Psoas muscle (tissue), 8 donors: ENCODE results near the gene TMEM205. TPM values are rescaled to one million over a fixed set of nuclear protein-coding genes. Genes with fewer than 3 reads are reported as not detected.

Source experiments
- ATAC-seq, 4 donors: fragments of 200-7000 bp; cut with Tn5 transposase; one replicate each; pipeline ENCODE4 v1.9.1; 2020; ENCODE audit warnings: moderate library complexity in 3 of 4, mild to moderate bottlenecking in 2 of 4
- DNase-seq, 2 donors: peaks; one replicate each; pipeline ENCODE4 v3.0.0-alpha.2; 2020
- H3K27ac ChIP-seq: fragments of 200-600 bp; one replicate; pipeline ENCODE4 v1.8.0; 2022
- H3K27me3 ChIP-seq, 3 donors: fragments of 200-600 bp in 1 of 3; one replicate each; pipeline versions ENCODE4 v1.6.1 to v1.8.0; 2013 to 2022; ENCODE audit warnings: low read length in 2 of 3, mild to moderate bottlenecking in 2 of 3, moderate library complexity in 1 of 3; ENCODE audit not compliant: insufficient read depth in 3 of 3
- H3K36me3 ChIP-seq, 2 donors: fragments of 200-600 bp in 1 of 2; one replicate each; pipeline versions ENCODE4 v1.6.1 to v1.8.0; 2013 to 2022; ENCODE audit warnings: low read depth in 1 of 2, mild to moderate bottlenecking in 1 of 2, moderate library complexity in 1 of 2; ENCODE audit not compliant: insufficient read depth in 1 of 2
- H3K4me1 ChIP-seq: fragments of 200-600 bp; one replicate; pipeline ENCODE4 v1.8.0; 2022
- H3K4me3 ChIP-seq: fragments of 200-600 bp; one replicate; pipeline ENCODE4 v1.8.0; 2022; ENCODE audit warnings: mild to moderate bottlenecking
- H3K9me3 ChIP-seq: fragments of 200-600 bp; one replicate; pipeline ENCODE4 v1.8.0; 2022
- WGBS, 3 donors: extraction: QIAGEN DNeasy Blood & Tissue Kit; methylation state at CpG; one replicate each; pipeline versions ENCODE4 v1.1.6 to v1.1.7; 2013; 5-methylcytosine and 5-hydroxymethylcytosine counted together
- intact Hi-C, 2 donors: fragments of 100-400 bp; cut with DNase I; formaldehyde crosslinking; loops; one replicate each; pipeline versions ENCODE4 v1.11.0 to v1.14.2; 2022
- polyA plus RNA-seq, 3 donors: library from polyadenylated mRNA; stranded (reverse); fragments of 200-250 nt; gene quantifications; one replicate each; pipeline ENCODE4 v1.2.3, GENCODE V29; 2013
- total RNA-seq, 4 donors: library from RNA; stranded (reverse); fragmentation: NEBNext Ultra II Directional in 2 of 4; extraction: Animal tissue kit (Norgen Biotek cat#: 25700) in 2 of 4; gene quantifications; one replicate each; pipeline versions ENCODE4 v1.2.1 to v1.2.4, GENCODE V29; 2021 to 2023
- TF ChIP-seq, protein P1 (sequence below): fragments of 200-600 bp; IDR thresholded peaks from one replicate; pipeline ENCODE4 v1.8.0; 2022; ENCODE audit warnings: antibody characterized with exemption
- donor health status: healthy with polysubstance abuse.
- donor health status: DM: no; HTN: no; CAD: no; lungs with moderate emphysema.
- donor health status: Bipolar disorder and iron deficiency.
- donor health status: healthy.
- donor health status: DM: yes; HTN: yes; CAD: no.
- donor health status: DM: no; HTN: no; CAD: no.
- donor health status: DM: no; HTN: no; CAD: no.
- donor health status: DM: yes; HTN: yes; CAD: no.

Gene TMEM205
- total and polyA plus RNA-seq, 7 donors: 63.0 to 95.1 (median 70.8) TPM

DNA sequence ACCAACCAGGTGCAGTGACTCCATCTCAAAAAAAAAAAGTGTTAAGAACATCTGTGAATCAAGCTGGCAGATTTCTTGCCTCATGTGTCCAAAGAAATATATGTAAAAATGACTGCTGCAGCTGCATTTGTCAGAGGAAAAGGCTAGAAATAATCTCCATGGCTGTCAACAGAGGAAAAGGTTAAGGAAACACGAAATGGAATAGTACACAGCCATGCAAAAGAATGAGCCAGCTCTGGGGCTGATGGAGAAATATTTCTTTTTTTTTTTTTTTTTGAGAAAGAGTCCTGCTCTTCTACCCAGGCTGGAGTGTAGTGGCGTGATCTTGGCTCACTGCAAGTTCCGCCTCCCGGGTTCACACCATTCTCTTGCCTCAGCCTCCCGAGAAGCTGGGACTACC is 13.2 kb downstream of the TMEM205 start:
- no peaks in the 10 kb centered on the region for H3K9me3 ChIP-seq
- no peaks in the 10 kb centered on the region for H3K27me3 ChIP-seq
- ATAC-seq: no peak
- intact Hi-C loops: no loop called here
- 93 to 94% (median 94%) methylated on average over 5 of the region's 5 CpGs for WGBS, 3 donors
- H3K4me3 ChIP-seq: no peak overlapping the region
- DNase-seq: no peak
- H3K27ac ChIP-seq: no peak overlapping the region
- H3K4me1 ChIP-seq: no peaks in the 10 kb centered on the region
- H3K36me3 ChIP-seq: peaks cover 4 to 84% of the 10 kb centered on the region in 2 donors
- TF ChIP-seq, protein P1, sequence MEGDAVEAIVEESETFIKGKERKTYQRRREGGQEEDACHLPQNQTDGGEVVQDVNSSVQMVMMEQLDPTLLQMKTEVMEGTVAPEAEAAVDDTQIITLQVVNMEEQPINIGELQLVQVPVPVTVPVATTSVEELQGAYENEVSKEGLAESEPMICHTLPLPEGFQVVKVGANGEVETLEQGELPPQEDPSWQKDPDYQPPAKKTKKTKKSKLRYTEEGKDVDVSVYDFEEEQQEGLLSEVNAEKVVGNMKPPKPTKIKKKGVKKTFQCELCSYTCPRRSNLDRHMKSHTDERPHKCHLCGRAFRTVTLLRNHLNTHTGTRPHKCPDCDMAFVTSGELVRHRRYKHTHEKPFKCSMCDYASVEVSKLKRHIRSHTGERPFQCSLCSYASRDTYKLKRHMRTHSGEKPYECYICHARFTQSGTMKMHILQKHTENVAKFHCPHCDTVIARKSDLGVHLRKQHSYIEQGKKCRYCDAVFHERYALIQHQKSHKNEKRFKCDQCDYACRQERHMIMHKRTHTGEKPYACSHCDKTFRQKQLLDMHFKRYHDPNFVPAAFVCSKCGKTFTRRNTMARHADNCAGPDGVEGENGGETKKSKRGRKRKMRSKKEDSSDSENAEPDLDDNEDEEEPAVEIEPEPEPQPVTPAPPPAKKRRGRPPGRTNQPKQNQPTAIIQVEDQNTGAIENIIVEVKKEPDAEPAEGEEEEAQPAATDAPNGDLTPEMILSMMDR: no peak

DNA sequence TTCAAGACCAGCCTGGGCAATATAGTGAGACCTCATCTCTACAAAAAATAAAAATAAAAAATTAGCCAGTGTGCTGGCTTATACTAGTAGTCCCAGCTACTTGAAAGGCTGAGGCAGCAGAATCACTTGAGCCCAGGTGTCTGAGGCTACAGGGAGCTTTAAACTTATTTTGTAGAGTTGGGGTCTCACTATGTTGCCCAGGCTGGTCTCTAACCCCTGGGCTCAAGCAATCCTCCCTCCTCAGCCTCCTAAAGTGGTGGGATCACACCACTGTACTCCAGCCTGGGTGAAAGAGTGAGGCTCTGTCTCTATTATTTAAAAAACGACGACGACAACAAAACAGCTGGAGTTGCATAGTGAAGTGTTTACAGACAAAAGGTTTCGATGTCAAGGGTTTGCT is 14.6 kb downstream of the TMEM205 start:
- no peaks in the 10 kb centered on the region for H3K4me1 ChIP-seq
- peaks cover 4 to 89% of the 10 kb centered on the region in 2 donors for H3K36me3 ChIP-seq
- TF ChIP-seq, protein P1: no peak

DNA sequence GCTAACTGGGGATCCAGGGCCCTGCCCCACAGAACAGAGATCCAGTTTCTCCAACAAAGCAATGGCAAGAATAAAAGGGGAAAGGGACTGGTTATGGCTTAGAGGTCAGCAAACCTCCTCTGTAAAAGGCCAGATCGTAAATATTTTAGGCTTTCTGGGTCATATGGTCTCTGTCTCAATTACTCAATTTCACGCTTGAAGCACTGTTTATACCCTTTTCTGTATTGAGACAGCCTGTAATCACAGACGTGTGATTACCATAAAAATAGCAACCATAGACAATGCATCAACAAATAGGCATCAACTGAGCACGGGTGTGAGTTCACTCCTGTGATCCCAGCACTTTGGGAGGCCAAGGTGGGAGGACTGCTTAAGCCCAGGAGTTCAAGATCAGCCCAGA is 15.9 kb downstream of the TMEM205 start:
- no peak for DNase-seq
- WGBS, 3 donors: 58 to 64% (median 60%) methylated on average over 4 of the region's 4 CpGs

More for the DNA sequence above, 14.6 kb downstream of the TMEM205 start:
- WGBS, 3 donors: 76 to 86% (median 84%) methylated on average over 4 of the region's 4 CpGs
- Histone ChIP-seq H3K4me3 (no peak overlapping the region), H3K27ac (no peak overlapping the region), H3K27me3 (no peaks in the 10 kb centered on the region), H3K9me3 (no peaks in the 10 kb centered on the region)
- DNase-seq: peak in 1 of 2 donors; percentile 4
- intact Hi-C loops: no loop called here
- no peak for ATAC-seq

DNA sequence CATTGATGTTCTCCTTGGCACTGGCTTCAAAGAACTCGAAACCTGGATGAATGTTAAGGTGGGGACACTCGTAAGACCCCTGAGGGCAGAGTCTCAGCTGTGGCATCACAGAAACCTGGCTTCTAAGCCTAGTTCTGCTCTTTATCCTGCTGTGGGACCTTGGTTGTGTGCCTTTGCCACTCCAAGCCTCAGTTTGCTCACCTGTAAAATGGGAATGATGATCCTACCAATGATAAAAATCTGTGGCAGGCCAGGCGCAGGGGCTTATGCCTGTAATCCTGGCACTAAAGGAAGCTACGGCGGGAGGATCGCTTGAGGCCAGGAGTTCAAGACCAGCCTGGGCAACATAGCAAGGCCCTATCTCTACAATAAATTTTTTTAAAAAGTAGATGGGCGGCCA is 20.5 kb downstream of the TMEM205 start:
- H3K27me3 ChIP-seq: peaks cover 0 to 2% (median 0%) of the 10 kb centered on the region in 3 donors
- no peak overlapping the region for H3K4me3 ChIP-seq
- H3K9me3 ChIP-seq: no peaks in the 10 kb centered on the region
- no peak overlapping the region for H3K27ac ChIP-seq
- ATAC-seq (no peak), DNase-seq (no peak)
- 91 to 99% (median 92%) methylated on average over 7 of the region's 7 CpGs for WGBS, 3 donors
- TF ChIP-seq, protein P1: no peak
- intact Hi-C loops: no loop called here
- H3K4me1 ChIP-seq: no peaks in the 10 kb centered on the region
- H3K36me3 ChIP-seq: peaks cover 0 to 37% of the 10 kb centered on the region in 2 donors

More for the DNA sequence above, 15.9 kb downstream of the TMEM205 start:
- Histone ChIP-seq H3K4me3 (no peak overlapping the region), H3K27ac (no peak overlapping the region), H3K9me3 (no peaks in the 10 kb centered on the region), H3K36me3 (peaks cover 2 to 81% of the 10 kb centered on the region in 2 donors), H3K4me1 (no peaks in the 10 kb centered on the region), H3K27me3 (no peaks in the 10 kb centered on the region)
- TF ChIP-seq, protein P1: no peak
- ATAC-seq: no peak
- intact Hi-C loops: no loop called here

DNA sequence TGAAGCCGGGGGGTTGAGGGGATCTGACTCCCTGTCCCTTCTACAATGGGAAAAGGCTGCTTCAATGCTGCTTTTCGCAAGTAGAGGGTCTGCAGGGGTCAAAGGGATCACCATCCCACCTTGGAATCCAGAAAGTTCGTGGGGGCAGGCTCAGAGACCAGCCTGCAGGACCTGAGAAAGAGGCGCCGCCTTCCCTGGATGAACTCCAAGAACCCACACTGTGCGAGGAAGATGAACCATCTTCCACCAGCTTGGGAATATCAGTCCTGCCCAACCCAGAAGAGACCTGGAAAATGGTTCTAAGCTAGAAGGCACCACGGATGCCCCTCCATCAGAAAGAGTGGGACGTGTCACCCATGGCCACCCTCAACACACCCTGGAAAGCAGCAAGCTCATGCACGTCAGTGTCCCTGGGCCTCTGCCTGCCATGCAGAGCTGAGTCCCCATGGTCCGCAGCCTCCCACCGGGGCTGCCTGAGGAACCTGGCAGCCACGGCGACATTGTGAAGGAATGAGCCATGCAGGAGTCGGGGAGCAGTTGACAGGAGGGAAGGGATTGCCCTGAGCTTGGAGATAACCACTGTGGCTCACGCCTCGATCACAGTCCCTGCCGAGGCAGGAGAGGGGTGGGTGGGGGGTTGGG is 21.2 kb downstream of the TMEM205 start:
- Histone ChIP-seq H3K4me1 (no peaks in the 10 kb centered on the region), H3K27ac (peak overlapping the region; percentile 39), H3K4me3 (no peak overlapping the region), H3K9me3 (no peaks in the 10 kb centered on the region), H3K27me3 (peaks cover 0 to 2% (median 0%) of the 10 kb centered on the region in 3 donors), H3K36me3 (peaks cover 0 to 30% of the 10 kb centered on the region in 2 donors)
- ATAC-seq: peak in 1 of 4 donors; percentile 4
- intact Hi-C loops: no loop called here
- WGBS, 3 donors: 62 to 66% (median 62%) methylated on average over 16 to 17 of the region's 17 CpGs
- TF ChIP-seq, protein P1: no peak
- no peak for DNase-seq
